ENCODE measurements around the gene APOL4.
"Not testable (repeated sequence)": the region's sequence is repeated elsewhere in the genome, so short reads cannot be mapped to it uniquely, and the experiment has no call there.

The APOL4 gene

DNA sequence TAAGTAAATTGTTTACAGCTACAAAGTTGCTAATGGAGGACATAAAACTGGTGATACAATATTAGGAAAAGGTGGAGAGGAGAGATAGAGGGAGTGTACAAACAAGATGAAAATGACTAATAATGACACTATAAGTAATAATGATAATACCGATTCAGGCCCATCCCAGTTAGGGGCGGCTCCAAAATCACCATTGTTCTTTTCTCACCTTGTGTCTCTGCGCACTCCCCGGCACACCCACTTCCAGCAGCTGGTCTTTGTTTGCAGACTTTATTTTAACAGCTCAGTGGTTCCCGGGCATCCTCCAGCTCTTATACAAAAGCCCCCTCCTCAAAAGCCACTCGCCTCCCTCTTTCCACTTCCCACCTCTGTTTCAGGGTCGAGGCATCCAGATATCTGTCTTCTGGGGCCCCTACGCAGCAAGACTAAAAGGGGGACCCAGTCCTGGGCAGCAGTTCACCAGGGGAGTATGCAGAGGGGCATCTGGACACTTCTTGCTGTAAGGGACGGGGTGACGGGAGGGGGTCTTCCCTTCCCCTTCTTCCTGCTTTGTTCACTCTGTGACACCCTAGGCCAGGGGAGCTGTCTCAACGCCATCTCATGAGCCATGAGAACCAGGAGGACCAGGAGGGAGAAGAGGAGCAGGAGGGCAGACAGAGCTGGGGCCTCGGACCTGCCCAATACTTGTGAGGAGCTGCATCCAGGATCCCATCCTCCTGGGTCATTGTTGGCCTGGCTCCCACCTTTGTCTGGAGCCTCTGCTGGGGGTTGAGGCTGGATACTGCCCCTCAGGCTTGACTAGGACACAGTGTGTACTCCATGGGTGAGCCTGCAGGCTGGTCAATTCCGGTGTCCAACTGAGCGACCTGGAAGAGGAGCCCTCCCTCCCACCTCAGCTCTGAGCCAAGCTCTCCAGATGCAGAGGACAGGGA, 35.0 kb upstream of the APOL4 start:
- DNase-seq (ENCODE audit: low spot score) = peak; percentile 73
- Histone ChIP-seq H3K27ac (peak overlapping the region in 1 of 2 donors; percentile 97), H3K4me3 (peak overlapping the region; percentile 88)
- TF ChIP-seq, protein P1, sequence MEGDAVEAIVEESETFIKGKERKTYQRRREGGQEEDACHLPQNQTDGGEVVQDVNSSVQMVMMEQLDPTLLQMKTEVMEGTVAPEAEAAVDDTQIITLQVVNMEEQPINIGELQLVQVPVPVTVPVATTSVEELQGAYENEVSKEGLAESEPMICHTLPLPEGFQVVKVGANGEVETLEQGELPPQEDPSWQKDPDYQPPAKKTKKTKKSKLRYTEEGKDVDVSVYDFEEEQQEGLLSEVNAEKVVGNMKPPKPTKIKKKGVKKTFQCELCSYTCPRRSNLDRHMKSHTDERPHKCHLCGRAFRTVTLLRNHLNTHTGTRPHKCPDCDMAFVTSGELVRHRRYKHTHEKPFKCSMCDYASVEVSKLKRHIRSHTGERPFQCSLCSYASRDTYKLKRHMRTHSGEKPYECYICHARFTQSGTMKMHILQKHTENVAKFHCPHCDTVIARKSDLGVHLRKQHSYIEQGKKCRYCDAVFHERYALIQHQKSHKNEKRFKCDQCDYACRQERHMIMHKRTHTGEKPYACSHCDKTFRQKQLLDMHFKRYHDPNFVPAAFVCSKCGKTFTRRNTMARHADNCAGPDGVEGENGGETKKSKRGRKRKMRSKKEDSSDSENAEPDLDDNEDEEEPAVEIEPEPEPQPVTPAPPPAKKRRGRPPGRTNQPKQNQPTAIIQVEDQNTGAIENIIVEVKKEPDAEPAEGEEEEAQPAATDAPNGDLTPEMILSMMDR (IDR thresholded peaks at IDR 0.05) = no peak

DNA sequence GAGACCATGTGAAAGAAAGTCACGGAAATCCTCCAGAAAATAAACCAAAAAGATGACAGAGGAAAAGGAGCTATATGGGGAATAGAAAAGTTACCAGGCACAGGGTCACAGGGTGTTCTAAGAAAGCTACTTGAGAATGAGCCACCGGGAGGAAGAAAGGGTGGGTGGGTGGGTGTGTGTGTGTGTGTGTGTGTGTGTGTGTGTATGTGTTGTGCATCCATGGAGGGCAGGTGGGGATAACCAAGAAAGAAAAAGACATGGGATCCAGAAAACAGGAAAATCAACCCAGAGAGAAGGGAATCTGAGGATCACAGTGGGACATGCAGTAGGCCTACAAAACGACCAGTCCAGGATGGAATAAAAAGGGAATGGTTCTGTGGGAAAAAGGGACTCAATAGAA, 34.0 kb upstream of the APOL4 start:
- TF ChIP-seq, protein P1 (IDR thresholded peaks at IDR 0.05) = no peak
- no peak overlapping the region for H3K4me3 ChIP-seq
- DNase-seq (ENCODE audit: low spot score) = no peak
- H3K27ac ChIP-seq = no peak overlapping the region

GRCh38 chr22:36234919-36235318, 33.3 kb upstream of the APOL4 start:
- peak; percentile 66 for DNase-seq (ENCODE audit: low spot score)
- Histone ChIP-seq H3K27ac (no peak overlapping the region), H3K4me3 (peak overlapping the region; percentile 27)
- TF ChIP-seq, protein P1 (IDR thresholded peaks at IDR 0.05) = no peak

DNA sequence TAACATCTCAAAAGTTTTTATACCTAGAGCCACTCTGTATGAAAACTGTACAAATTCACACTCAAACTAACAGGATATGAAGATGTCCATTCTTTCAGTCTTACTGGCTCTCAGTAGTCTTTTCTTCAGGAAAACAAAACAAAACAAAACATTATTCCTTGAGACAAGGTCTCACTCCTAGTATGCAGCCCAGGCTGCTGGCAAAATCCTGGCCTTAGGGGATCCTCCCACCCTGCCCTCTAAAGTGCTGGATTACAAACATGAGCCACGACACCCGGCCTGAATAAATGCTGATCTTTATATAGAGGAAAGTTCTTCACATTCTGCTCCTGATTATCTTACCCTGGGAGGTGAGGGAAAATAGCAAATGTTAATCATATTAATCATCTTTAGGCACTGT, 32.6 kb upstream of the APOL4 start:
- DNase-seq (ENCODE audit: low spot score) = no peak
- H3K27ac ChIP-seq = no peak overlapping the region
- TF ChIP-seq, protein P1 (IDR thresholded peaks at IDR 0.05) = no peak
- peak overlapping the region; percentile 27 for H3K4me3 ChIP-seq

GRCh38 chr22:36233796-36234195, 32.2 kb upstream of the APOL4 start:
- no peak overlapping the region for H3K4me3 ChIP-seq
- no peak for DNase-seq (ENCODE audit: low spot score)
- no peak overlapping the region for H3K27ac ChIP-seq
- TF ChIP-seq, protein P1 (IDR thresholded peaks at IDR 0.05) = no peak

GRCh38 chr22:36232715-36233401, 31.2 kb upstream of the APOL4 start:
- no peak overlapping the region for H3K4me3 ChIP-seq
- no peak overlapping the region for H3K27ac ChIP-seq
- DNase-seq (ENCODE audit: low spot score) = no peak
- TF ChIP-seq, protein P1 (IDR thresholded peaks at IDR 0.05) = no peak

DNA sequence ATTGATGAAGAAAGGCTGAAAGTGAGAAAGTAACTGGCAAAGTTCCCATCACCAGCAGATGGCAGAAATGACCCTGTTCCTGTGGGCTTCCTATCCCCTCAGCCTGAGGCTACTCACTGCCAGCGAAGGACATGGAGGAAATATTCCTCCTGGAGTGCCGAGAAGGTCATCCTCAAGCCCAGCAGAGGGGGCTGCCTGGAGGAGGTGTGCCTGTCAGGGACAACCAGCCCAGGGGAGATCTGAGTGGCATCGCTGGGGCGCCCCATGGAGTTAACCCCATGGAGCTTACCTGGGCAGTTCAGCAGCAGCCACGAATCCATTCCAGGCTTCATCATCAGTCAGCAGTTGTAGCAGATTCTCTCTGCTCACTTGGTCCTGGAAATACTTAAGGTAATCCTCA, 29.4 kb upstream of the APOL4 start:
- peak; percentile 57 for DNase-seq (ENCODE audit: low spot score)
- not testable (repeated sequence) for H3K27ac ChIP-seq, H3K4me3 ChIP-seq

- DNase-seq (ENCODE audit: low spot score); H3K27ac ChIP-seq; H3K4me3 ChIP-seq: not testable (repeated sequence)
Observed at GRCh38 chr22:36229649-36230048, 28.0 kb upstream of the APOL4 start.

Measured in coronary artery (tissue), 2 donors.